Activated T-cell treated with anti-CD3 and anti-CD28 coated beads, Interleukin-2, amount 50 U/mL, for 4 hours (primary cell): ENCODE data around the gene TRIOBP. TPM values are rescaled to one million over a fixed set of nuclear protein-coding genes. Genes with fewer than 3 reads are reported as not detected.

Source experiments
- ATAC-seq, 2 donors: fragments of 200-7000 bp; cut with Tn5 transposase; one replicate each; pipeline ENCODE4 v1.10.0; 2021
- DNase-seq: peaks from one replicate; pipeline ENCODE4 v3.0.0-alpha.2; 2020
- H3K27me3 Mint-ChIP-seq: one replicate; pipeline ENCODE4 v1.8.0; 2021; ENCODE audit warnings: low read depth, mixed read lengths
- H3K36me3 Mint-ChIP-seq: one replicate; pipeline ENCODE4 v1.8.0; 2022; ENCODE audit warnings: mixed read lengths; ENCODE audit not compliant: insufficient read depth
- H3K4me1 Mint-ChIP-seq: one replicate; pipeline ENCODE4 v1.8.0; 2021; ENCODE audit warnings: low read depth, mixed read lengths
- H3K4me3 Mint-ChIP-seq: one replicate; pipeline ENCODE4 v1.8.0; 2021; ENCODE audit warnings: mild to moderate bottlenecking, moderate library complexity, mixed read lengths
- H3K9me3 Mint-ChIP-seq: one replicate; pipeline ENCODE4 v1.8.0; 2021; ENCODE audit warnings: mixed read lengths
- total RNA-seq, 3 donors: library from RNA; stranded (reverse); gene quantifications; one replicate each; pipeline ENCODE4 v1.2.1, GENCODE V29; 2021

The TRIOBP gene
- total RNA-seq, 3 donors from 2014 or later: 14.9 to 19.0 (median 17.2) TPM

DNA sequence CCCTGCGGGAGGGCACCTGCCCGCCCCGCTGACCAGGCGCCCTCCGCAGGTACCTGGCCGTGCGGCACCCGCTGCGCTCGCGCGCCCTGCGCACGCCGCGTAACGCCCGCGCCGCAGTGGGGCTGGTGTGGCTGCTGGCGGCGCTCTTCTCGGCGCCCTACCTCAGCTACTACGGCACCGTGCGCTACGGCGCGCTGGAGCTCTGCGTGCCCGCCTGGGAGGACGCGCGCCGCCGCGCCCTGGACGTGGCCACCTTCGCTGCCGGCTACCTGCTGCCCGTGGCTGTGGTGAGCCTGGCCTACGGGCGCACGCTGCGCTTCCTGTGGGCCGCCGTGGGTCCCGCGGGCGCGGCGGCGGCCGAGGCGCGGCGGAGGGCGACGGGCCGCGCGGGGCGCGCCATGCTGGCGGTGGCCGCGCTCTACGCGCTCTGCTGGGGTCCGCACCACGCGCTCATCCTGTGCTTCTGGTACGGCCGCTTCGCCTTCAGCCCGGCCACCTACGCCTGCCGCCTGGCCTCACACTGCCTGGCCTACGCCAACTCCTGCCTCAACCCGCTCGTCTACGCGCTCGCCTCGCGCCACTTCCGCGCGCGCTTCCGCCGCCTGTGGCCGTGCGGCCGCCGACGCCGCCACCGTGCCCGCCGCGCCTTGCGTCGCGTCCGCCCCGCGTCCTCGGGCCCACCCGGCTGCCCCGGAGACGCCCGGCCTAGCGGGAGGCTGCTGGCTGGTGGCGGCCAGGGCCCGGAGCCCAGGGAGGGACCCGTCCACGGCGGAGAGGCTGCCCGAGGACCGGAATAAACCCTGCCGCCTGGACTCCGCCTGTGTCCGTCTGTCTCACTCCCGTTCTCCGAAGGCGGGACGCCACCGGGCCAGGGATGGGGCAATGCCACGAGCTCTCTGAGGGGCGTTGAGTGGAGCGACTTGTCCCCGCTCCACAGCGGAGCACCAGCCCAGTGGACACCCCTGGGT, 128.1 kb downstream of the TRIOBP start:
- Mint-ChIP-seq H3K4me1 (peaks cover 2% of the 10 kb centered on the region), H3K9me3 (no peaks in the 10 kb centered on the region), H3K4me3 (peak overlapping the region; percentile 60), H3K36me3 (no peaks in the 10 kb centered on the region), H3K27me3 (peaks cover 28% of the 10 kb centered on the region)
- DNase-seq: no peak
- ATAC-seq: peak; percentile 68 to 70

Other genes starting within 250 kb of the TRIOBP start
- gene MFNG, start 210.7 kb upstream of the TRIOBP start, total RNA-seq: 100 to 1,000 TPM; 157 to 188 (median 184) TPM
- gene CARD10, start 177.6 kb upstream of the TRIOBP start, total RNA-seq: under 1 TPM in 2 of 3 donors, not detected in 1; 0.26 to 0.35 TPM
- under 1 TPM; 0.13 to 0.42 (median 0.35) TPM for gene CDC42EP1, start 136.6 kb upstream of the TRIOBP start, total RNA-seq
- gene LGALS2, start 117.0 kb upstream of the TRIOBP start, total RNA-seq: not detected
- gene GGA1, start 88.2 kb upstream of the TRIOBP start, total RNA-seq: 10 to 100 TPM; 73.3 to 79.5 (median 77.3) TPM
- 10 to 100 TPM; 51.1 to 54.3 (median 52.5) TPM for gene SH3BP1, start 57.4 kb upstream of the TRIOBP start, total RNA-seq
- gene PDXP, start 38.3 kb upstream of the TRIOBP start, total RNA-seq: 10 to 100 TPM; 39.0 to 50.2 (median 43.7) TPM
- 10 to 100 TPM; 23.5 to 39.5 (median 24.9) TPM for gene LGALS1, start 21.4 kb upstream of the TRIOBP start, total RNA-seq
- gene NOL12, start 10.7 kb upstream of the TRIOBP start, total RNA-seq: 10 to 100 TPM; 58.7 to 66.4 (median 65.2) TPM
- 10 to 100 TPM in 1 of 3 donors, 1 to 10 TPM in 2; 6.5 to 12.3 (median 8.6) TPM for gene GCAT, start 110.9 kb downstream of the TRIOBP start, total RNA-seq
- gene GALR3, start 126.3 kb downstream of the TRIOBP start, total RNA-seq: not detected
- gene ANKRD54, start 147.3 kb downstream of the TRIOBP start, total RNA-seq: 10 to 100 TPM; 28.0 to 30.4 (median 29.7) TPM
- 100 to 1,000 TPM; 448 to 518 (median 461) TPM for gene EIF3L, start 152.4 kb downstream of the TRIOBP start, total RNA-seq
- gene MICALL1, start 209.2 kb downstream of the TRIOBP start, total RNA-seq: 10 to 100 TPM; 16.0 to 16.2 (median 16.0) TPM